Neural cell (in vitro differentiated cells): ENCODE measurements around the gene C2CD3.

Experiments used
- CTCF ChIP-seq: fragments of 450-650 bp; IDR thresholded peaks from 2 replicates; pipeline ENCODE4 v1.5.1; 2014; ENCODE audit warnings: antibody characterized with exemption, mild to moderate bottlenecking, moderate library complexity; ENCODE audit not compliant: poor library complexity, severe bottlenecking
- EP300 ChIP-seq: fragments of 450-650 bp; conservative IDR thresholded peaks from 2 replicates; pipeline ENCODE4 v1.6.1; 2014; ENCODE audit warnings: antibody characterized with exemption, mild to moderate bottlenecking, moderate library complexity; ENCODE audit not compliant: poor library complexity, severe bottlenecking
- EZH2 ChIP-seq: fragments of 200-600, 300-800 bp; shearing (Covaris generic), sonication (generic); IDR thresholded peaks from 2 replicates; pipeline ENCODE4 v1.6.1; 2014; ENCODE audit warnings: antibody characterized with exemption, low read length, borderline replicate concordance, mild to moderate bottlenecking; ENCODE audit not compliant: insufficient read depth, poor library complexity, severe bottlenecking
- POLR2AphosphoS5 ChIP-seq: IDR thresholded peaks from 2 replicates; pipeline ENCODE4 v1.6.1; 2012

GRCh38 chr11:74072286-74072685 is 98.5 kb downstream of the C2CD3 start:
- TF ChIP-seq EZH2 (no peak), CTCF (no peak), EP300 (no peak), POLR2AphosphoS5 (no peak)
